Colon (tissue), 2 donors: Measurements from ENCODE around the gene NUP210.

Experiments used
- FAIRE-seq: peaks from 2 replicates; lab custom pipeline; 2012; peaks lifted over from hg19 to GRCh38; lab: Jason Lieb, UNC
- donor health status: control.
- donor health status: control.

Gene NUP210

GRCh38 chr3:13274551-13275332 lies 145.4 kb downstream of the NUP210 start:
- FAIRE-seq = no peak

DNA sequence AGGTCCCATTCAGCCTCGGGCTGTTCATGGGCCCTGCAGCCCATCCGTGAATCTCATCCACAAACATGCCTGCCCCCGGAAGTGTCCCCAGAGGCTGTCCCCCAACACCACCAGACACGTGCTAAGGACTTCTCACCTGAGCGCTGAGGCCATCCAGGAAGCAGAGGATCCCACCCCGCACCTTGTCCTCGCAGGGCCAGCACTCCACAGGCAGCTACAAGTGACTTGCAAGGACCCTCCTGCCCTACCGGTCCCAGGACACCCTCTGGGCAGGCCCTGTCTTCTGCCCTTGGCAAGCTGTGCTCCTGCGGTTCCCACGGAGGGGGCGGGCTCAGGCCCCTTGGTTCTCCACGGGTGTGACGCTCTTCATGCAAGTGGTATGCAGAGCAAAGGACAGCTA lies 146.0 kb downstream of the NUP210 start:
- FAIRE-seq = no peak

DNA sequence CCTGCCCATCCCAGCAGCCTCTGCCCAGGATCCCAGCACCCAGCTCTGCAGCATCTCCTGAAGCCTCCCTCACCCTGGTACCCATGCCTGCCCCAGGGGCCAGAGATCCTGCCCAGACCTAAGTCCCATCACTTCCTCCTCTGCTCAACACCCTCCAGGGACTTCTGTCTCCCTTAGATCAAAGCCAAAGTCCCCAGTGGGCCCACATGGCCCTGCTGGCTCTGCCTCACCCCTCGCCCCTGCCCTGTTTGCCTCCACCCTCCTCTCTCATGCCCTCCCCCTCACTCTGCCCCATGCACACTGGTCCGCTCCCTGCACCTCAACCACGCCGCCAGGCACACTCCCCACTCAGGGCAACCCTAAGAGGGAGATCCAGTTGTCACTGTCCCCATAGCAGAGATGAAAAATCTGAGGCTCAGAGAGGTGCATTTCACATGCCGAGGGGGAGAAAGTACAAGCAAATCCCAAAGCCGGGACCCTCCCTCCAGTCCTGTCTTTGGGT lies 146.5 kb downstream of the NUP210 start:
- FAIRE-seq = no peak

DNA sequence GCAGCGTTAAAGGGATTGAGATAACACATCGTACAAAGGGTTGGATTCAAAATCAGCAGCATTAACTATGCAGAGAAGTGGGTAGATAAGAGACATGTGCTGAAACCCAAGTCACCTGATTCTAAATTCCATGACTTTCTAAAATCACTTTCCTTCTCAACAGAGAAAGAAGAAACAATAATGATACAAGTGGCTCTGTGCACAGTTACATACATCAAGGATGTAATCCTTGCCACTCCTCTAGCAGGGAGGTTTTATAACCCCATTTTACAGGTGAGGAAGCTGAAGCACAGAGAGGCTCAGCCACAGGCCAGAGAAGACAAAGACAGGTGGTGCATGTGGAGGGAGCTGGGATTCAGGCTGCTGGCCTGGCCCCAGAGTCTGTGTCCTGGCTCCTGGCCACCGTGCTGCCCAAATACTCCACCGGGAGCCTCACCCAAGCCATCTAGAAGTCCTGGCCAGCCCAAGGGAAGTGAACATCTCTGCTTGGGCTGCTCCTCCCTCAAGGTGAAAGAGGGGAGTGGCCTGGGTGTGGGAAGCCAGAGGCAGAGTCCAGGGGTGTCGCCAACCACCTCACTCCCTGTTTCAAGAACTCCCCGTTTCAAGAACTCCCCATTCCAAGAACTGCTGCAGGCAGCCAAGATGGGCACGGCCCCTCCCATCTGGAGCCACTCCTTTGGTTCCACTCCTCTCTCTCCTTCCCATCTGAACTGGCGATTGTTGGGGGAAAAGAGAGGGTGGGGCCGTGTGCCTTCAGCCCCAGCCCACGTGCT lies 147.1 kb downstream of the NUP210 start:
- FAIRE-seq = no peak

DNA sequence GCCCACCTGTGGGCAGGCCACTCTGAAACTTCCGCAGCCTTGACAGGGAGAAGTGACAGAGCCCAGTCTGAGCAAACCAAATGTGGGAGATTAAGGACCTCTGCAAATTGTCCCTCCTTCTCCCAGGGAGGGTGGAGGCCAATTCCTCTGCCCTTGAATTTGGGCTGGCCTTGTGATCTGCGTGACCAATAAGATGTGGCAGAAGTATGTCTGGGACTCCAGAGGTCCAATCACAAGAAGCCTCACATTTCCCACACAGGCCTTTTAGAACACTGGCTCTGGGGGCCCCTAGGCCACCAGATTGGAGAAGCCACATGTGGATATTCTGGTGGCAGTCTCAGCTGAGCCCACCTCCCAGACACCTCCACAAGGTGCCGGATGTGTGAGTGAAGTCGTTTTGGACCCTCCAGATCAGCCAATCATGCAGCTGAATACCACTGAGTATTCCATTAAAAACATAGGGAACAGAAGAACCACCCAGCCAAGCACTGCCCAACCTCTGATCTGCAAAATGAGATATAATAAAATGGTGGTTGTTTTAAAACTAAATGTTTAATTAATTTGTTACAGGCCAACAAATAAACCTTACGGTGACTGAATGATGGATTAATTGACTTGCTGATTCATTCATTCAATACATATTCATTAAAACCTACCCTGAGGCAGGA lies 150.3 kb downstream of the NUP210 start:
- FAIRE-seq = no peak

- no peak for FAIRE-seq
These were observed 151.1 kb downstream of the NUP210 start for GRCh38 chr3:13268961-13269441.

DNA sequence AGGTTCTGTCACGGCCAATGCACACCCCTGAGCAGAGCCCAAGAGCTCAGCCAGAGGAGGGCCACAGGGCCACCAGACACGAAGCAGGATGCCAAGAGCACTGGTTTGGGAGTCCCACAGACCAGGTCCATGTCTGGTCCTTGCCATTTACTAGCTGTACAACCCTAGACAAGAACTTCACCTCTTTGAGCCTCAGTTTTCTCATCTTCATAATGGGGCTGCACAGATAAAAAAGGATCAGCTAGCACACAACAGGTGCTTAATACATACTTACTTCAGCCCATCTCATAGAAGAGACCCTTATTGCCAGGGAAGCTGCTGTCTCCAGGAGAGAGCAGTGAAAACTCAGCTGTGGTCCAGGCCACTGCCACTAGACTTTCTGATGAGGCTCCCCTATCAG lies 152.0 kb downstream of the NUP210 start:
- no peak for FAIRE-seq

- FAIRE-seq = no peak
These were observed 153.3 kb downstream of the NUP210 start for GRCh38 chr3:13266651-13267362.
